RWPE2 (cell line): ENCODE results near the gene SERPINA5.

Experiments
- ATAC-seq: fragments of 200-7000 bp; cut with Tn5 transposase; 3 replicates; pipeline ENCODE4 v1.9.1; 2021; ENCODE audit warnings: low read depth
- DNase-seq: peaks from one replicate; pipeline ENCODE4 v3.0.0-alpha.2; 2020; ENCODE audit warnings: low spot score
- H3K27ac ChIP-seq: fragments of 450-650 bp; 2 replicates; pipeline ENCODE4 v1.5.1; 2017; ENCODE audit warnings: mild to moderate bottlenecking; ENCODE audit not compliant: poor library complexity, severe bottlenecking
- H3K27me3 ChIP-seq: fragments of 250-450 bp; sonication (Bioruptor Pico); 2 replicates; pipeline ENCODE4 v1.5.1; 2021; ENCODE audit warnings: mild to moderate bottlenecking, moderate library complexity; ENCODE audit not compliant: insufficient read depth, poor library complexity, severe bottlenecking
- H3K36me3 ChIP-seq: fragments of 250-450 bp; sonication (Bioruptor Pico); 2 replicates; pipeline ENCODE4 v1.5.1; 2020; ENCODE audit warnings: low read depth, mild to moderate bottlenecking, moderate library complexity
- H3K4me1 ChIP-seq: fragments of 250-450 bp; sonication (Bioruptor Pico); 2 replicates; pipeline ENCODE4 v1.5.1; 2021; ENCODE audit warnings: mild to moderate bottlenecking, moderate library complexity; ENCODE audit not compliant: insufficient read depth, poor library complexity, severe bottlenecking
- H3K4me3 ChIP-seq: fragments of 250-450 bp; sonication (Bioruptor Pico); 2 replicates; pipeline ENCODE4 v1.5.1; 2021; ENCODE audit warnings: mild to moderate bottlenecking, moderate library complexity; ENCODE audit not compliant: severe bottlenecking
- H3K9me3 ChIP-seq: fragments of 250-450 bp; sonication (Bioruptor Pico); 2 replicates; pipeline ENCODE4 v1.5.1; 2021; ENCODE audit warnings: mild to moderate bottlenecking, moderate library complexity; ENCODE audit not compliant: severe bottlenecking
- TF ChIP-seq, protein P1 (sequence below): fragments of 450-650 bp; IDR thresholded peaks from one replicate; pipeline ENCODE4 v1.5.1; 2017; ENCODE audit warnings: mild to moderate bottlenecking, moderate library complexity; ENCODE audit not compliant: poor library complexity, severe bottlenecking

SERPINA5 gene

DNA sequence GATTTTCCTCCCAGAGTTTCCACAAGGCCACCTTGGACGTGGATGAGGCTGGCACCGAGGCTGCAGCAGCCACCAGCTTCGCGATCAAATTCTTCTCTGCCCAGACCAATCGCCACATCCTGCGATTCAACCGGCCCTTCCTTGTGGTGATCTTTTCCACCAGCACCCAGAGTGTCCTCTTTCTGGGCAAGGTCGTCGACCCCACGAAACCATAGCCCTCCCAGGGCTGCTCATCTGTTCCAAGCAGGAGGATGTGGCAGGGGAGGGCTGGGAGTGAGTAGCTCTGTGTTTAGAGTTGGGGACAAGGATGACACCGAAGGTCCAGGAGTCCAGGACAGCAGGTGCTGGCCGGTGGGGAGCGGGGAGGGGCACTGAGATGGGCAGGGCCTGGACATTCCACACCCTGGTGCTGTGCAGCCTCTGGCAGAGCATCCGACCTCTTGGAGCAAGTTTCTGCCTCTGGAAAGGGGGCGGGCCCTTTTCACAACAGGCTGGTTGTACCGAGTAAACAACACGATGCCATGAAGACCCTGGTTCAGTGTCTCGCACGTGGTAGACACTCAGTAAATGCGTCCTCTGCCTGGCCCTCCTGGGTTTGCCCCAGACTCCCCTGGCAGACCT lies 11.7 kb upstream of the SERPINA5 start:
- no peak overlapping the region for H3K27ac ChIP-seq
- no peak overlapping the region for H3K4me3 ChIP-seq
- no peak for DNase-seq
- TF ChIP-seq, protein P1, sequence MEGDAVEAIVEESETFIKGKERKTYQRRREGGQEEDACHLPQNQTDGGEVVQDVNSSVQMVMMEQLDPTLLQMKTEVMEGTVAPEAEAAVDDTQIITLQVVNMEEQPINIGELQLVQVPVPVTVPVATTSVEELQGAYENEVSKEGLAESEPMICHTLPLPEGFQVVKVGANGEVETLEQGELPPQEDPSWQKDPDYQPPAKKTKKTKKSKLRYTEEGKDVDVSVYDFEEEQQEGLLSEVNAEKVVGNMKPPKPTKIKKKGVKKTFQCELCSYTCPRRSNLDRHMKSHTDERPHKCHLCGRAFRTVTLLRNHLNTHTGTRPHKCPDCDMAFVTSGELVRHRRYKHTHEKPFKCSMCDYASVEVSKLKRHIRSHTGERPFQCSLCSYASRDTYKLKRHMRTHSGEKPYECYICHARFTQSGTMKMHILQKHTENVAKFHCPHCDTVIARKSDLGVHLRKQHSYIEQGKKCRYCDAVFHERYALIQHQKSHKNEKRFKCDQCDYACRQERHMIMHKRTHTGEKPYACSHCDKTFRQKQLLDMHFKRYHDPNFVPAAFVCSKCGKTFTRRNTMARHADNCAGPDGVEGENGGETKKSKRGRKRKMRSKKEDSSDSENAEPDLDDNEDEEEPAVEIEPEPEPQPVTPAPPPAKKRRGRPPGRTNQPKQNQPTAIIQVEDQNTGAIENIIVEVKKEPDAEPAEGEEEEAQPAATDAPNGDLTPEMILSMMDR, result no peak
- H3K27me3 ChIP-seq, result no peaks in the 10 kb centered on the region
- no peaks in the 10 kb centered on the region for H3K9me3 ChIP-seq
- ATAC-seq, result no peak
- no peaks in the 10 kb centered on the region for H3K4me1 ChIP-seq
- no peaks in the 10 kb centered on the region for H3K36me3 ChIP-seq

DNA sequence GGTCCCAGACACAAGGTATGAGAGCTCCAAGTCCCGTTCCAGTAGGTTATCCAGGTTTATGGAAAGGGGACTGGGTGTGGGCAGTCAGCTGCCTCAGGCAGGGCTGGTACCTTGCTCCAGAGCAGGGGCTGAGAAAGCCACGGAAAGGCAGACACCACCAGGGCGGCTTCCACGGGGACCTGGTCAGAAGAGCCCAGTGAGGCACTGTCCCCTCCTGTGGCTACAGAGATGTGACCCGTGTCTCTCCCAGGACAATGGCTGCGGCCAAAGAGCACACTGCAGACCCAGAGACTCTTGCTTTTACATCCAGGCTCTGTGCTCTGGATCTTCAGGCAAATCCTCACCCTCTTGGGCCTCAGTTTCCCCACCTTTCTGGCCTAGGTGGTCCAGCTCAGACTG lies 11.2 kb upstream of the SERPINA5 start:
- H3K4me1 ChIP-seq, result no peaks in the 10 kb centered on the region
- no peaks in the 10 kb centered on the region for H3K27me3 ChIP-seq
- DNase-seq, result no peak
- H3K27ac ChIP-seq, result no peak overlapping the region
- ATAC-seq, result no peak
- H3K4me3 ChIP-seq, result no peak overlapping the region
- no peaks in the 10 kb centered on the region for H3K36me3 ChIP-seq
- no peaks in the 10 kb centered on the region for H3K9me3 ChIP-seq
- TF ChIP-seq, protein P1, result no peak

DNA sequence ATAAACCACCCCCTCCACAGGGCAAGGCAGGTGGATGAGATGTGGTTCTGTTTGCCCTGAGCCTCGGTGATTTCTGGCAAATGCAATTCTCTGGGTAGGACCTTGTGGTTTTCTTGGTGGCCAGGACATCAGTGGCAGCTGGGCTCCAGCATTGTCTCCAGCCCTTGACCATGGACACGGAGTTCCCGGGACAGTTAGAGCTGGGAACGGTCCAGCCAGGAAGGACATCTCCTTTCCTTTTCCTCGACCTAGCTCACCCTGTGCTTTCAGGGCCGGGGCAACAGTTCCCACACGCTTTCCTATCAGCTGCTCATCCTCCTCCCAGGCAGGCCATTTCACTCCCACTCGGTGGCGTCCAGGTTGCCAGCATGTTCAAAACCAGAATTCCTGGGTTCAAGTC lies 10.8 kb upstream of the SERPINA5 start:
- ATAC-seq (no peak), DNase-seq (no peak)
- TF ChIP-seq, protein P1, result no peak
- Histone ChIP-seq H3K27me3 (no peaks in the 10 kb centered on the region), H3K9me3 (no peaks in the 10 kb centered on the region), H3K27ac (no peak overlapping the region), H3K4me3 (no peak overlapping the region), H3K36me3 (no peaks in the 10 kb centered on the region), H3K4me1 (no peaks in the 10 kb centered on the region)

DNA sequence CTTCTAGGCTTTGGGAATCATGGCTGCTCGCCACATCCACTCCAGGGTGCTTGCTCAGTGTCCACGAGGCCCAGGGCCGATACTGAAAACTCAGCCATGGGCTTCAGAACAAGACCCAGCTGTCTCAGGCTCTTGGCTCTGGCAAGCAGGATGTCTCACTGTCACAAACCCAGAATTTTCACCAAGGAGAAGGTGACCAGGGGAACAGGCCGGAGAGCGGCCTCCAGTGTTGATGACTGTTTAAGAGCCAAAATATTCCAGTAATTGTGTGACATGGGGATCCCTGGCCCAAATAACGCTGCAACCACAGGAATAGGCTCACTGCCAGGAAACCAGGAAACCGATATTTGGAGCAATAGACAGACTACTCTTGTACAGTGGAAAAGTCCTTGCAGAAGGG lies 9.8 kb upstream of the SERPINA5 start:
- TF ChIP-seq, protein P1, result no peak
- Histone ChIP-seq H3K9me3 (no peaks in the 10 kb centered on the region), H3K36me3 (no peaks in the 10 kb centered on the region), H3K27ac (no peak overlapping the region), H3K4me3 (no peak overlapping the region), H3K27me3 (no peaks in the 10 kb centered on the region), H3K4me1 (no peaks in the 10 kb centered on the region)
- no peak for ATAC-seq
- DNase-seq, result no peak

DNA sequence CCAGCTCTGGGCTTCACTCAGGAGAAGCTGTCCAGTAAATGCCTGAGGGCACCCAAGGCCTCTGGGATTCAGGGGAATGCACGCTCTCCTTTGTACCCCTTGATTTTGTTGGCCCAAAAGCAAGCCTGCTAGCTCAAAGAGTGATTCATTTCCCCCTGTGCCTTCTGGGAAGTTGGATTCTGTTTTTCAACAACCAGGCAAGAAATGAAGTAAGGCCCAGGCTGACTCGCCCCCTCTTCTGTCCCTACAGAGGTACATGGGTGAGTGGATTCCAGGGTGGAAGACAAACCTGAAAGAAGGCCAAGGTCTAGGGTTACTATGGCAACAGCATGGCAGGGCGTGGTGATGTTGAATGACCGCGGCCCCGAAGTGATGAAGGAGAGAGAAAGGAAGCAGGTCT lies 9.3 kb upstream of the SERPINA5 start:
- TF ChIP-seq, protein P1, result no peak
- no peak overlapping the region for H3K4me3 ChIP-seq
- no peaks in the 10 kb centered on the region for H3K4me1 ChIP-seq
- H3K36me3 ChIP-seq, result no peaks in the 10 kb centered on the region
- ATAC-seq (peak; percentile 46; the same call in 1 of the 3 replicates), DNase-seq (no peak)
- no peaks in the 10 kb centered on the region for H3K27me3 ChIP-seq
- no peak overlapping the region for H3K27ac ChIP-seq
- H3K9me3 ChIP-seq, result no peaks in the 10 kb centered on the region
